ENCODE data around the gene CTSL.
"Not testable (repeated sequence)": the region's sequence is repeated elsewhere in the genome, so short reads cannot be mapped to it uniquely, and the experiment has no call there.

CTSL gene

GRCh38 chr9:87725356-87725899 lies 491 bp upstream of the CTSL start:
- no peak for DNase-seq

GRCh38 chr9:87729246-87729645 lies 3.3 kb downstream of the CTSL start:
- DNase-seq = no peak

- no peak for DNase-seq
These were observed 5.4 kb downstream of the CTSL start for GRCh38 chr9:87731321-87731720.

GRCh38 chr9:87732344-87732743 lies 6.4 kb downstream of the CTSL start:
- no peak for DNase-seq

GRCh38 chr9:87732756-87733155 lies 6.8 kb downstream of the CTSL start:
- DNase-seq = no peak

- DNase-seq = no peak
These were observed 7.5 kb downstream of the CTSL start for GRCh38 chr9:87733273-87734052.

GRCh38 chr9:87734106-87734505 lies 8.2 kb downstream of the CTSL start:
- DNase-seq = no peak

- no peak for DNase-seq
These were observed 13.6 kb downstream of the CTSL start for GRCh38 chr9:87739546-87739945.

- no peak for DNase-seq
These were observed 14.3 kb downstream of the CTSL start for GRCh38 chr9:87740209-87740608.

GRCh38 chr9:87741326-87741725 lies 15.4 kb downstream of the CTSL start:
- DNase-seq = no peak

- no peak for DNase-seq
These were observed 16.0 kb downstream of the CTSL start for GRCh38 chr9:87741891-87742290.

GRCh38 chr9:87742813-87743428 lies 17.0 kb downstream of the CTSL start:
- DNase-seq = no peak

GRCh38 chr9:87744247-87744646 lies 18.3 kb downstream of the CTSL start:
- not testable (repeated sequence) for DNase-seq

GRCh38 chr9:87746186-87746585 lies 20.3 kb downstream of the CTSL start:
- no peak for DNase-seq

GRCh38 chr9:87748881-87749280 lies 23.0 kb downstream of the CTSL start:
- no peak for DNase-seq

- no peak for DNase-seq
These were observed 23.6 kb downstream of the CTSL start for GRCh38 chr9:87749335-87750035.

GRCh38 chr9:87750726-87751125 lies 24.8 kb downstream of the CTSL start:
- DNase-seq = no peak

- no peak for DNase-seq
These were observed 25.5 kb downstream of the CTSL start for GRCh38 chr9:87751423-87751822.

GRCh38 chr9:87751868-87752267 lies 25.9 kb downstream of the CTSL start:
- no peak for DNase-seq

GRCh38 chr9:87753313-87753712 lies 27.4 kb downstream of the CTSL start:
- no peak for DNase-seq

- DNase-seq = not testable (repeated sequence)
These were observed 32.4 kb downstream of the CTSL start for GRCh38 chr9:87758330-87758729.

GRCh38 chr9:87759980-87760379 lies 34.1 kb downstream of the CTSL start:
- DNase-seq = not testable (repeated sequence)

- DNase-seq = no peak
These were observed 34.6 kb downstream of the CTSL start for GRCh38 chr9:87760529-87760928.

- no peak for DNase-seq
These were observed 37.4 kb downstream of the CTSL start for GRCh38 chr9:87763286-87763685.

Measured in DMS 273 treated with DMSO at 0.1 percent for 48 hours (cell line).